Measurements from ENCODE around the gene KIF17. TPM values are rescaled to one million over a fixed set of nuclear protein-coding genes. Genes with fewer than 3 reads are reported as not detected.

KIF17 gene
- total RNA-seq = 0.09 TPM in 1 of 2 replicates, not detected in the other

DNA sequence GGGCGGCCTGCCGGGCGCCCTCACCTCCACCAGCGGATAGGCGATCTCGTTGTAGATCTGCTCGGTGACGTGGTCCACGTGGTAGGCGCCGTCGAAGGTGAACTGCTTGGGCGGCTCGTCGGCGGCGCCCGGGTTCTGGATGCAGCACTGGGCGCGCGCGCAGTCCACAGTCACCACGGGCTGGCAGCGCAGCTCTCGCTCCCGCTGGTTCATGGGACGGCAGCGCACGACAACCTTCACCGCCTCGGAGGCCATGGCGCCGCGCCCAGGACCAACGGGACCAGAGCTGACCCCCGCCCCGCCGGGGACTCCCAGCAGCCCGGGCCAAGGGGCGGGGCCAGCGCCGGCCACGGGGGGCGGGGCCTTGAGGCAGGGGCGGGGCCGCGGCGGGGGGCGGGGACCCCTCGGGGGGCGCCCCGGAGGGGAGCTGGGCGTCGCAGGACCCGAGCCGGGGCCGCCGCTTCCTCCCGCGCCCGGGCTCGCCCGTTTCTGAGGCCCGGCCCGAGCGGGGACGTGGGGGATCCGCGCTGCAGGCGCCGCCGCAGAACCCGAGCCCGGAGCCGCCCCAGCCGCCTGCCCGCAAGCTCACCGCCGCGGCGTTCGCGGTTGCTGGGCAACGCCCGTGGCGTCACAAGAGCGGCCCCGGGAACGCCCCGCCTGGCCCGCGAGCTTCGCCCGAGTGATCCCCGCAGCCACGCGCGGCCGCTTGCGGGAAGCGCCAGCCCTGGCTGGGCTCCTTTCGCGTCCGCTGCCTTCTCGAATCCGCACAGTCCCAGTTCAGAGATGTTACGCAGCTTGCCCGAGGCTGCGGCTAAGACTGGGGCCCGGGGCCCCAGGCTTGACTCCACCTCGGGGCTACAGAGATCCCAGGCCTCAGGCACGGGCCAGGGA, at the start of gene KIF17:
KIF17 (minus strand) TSS at position 556 of the 891 bp plus-strand sequence; CDS start at position 255, 301 bp downstream.
- Mint-ChIP-seq H3K9me3 (no peaks in the 10 kb centered on the region), H3K4me3 (ENCODE audit: low read depth) (peak within 1 kb of the TSS; percentile 56), H3K27ac (no peak within 1 kb of the TSS), H3K36me3 (ENCODE audit: low read depth) (no peaks in the 10 kb centered on the region), H3K27me3 (ENCODE audit: low read depth) (peaks cover 43% of the 10 kb centered on the region), H3K4me1 (ENCODE audit: low read depth) (peaks cover 2% of the 10 kb centered on the region)
- DNase-seq (ENCODE audit: low spot score) = peak; percentile 65
- intact Hi-C loops (cut with micrococcal nuclease) = no loop called here

DNA sequence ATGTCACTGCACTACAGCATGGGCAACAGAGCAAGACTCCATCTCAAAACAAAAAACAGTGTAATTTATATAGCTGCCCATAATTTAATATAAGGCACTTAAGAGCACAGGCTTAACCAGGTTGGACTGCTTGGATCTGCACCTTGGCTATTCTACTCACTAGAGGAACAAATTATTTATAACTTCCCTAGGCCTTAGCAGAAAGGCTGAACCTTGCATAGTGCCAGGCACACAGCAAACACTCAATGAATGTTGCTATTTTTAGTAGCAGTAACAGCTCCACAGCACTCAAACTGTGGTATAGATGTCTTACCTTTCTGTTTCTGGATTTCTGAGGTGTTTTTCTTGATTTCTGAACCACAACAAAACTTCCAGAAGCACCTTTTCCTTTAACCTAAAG, 49.5 kb upstream of the KIF17 start:
- no peaks in the 10 kb centered on the region for H3K4me1 Mint-ChIP-seq (ENCODE audit: low read depth)
- no peaks in the 10 kb centered on the region for H3K9me3 Mint-ChIP-seq
- no peak overlapping the region for H3K27ac Mint-ChIP-seq
- H3K27me3 Mint-ChIP-seq (ENCODE audit: low read depth) = no peaks in the 10 kb centered on the region
- intact Hi-C loops (cut with micrococcal nuclease) = no loop called here
- peaks cover 80% of the 10 kb centered on the region for H3K36me3 Mint-ChIP-seq (ENCODE audit: low read depth)
- H3K4me3 Mint-ChIP-seq (ENCODE audit: low read depth) = no peak overlapping the region
- DNase-seq (ENCODE audit: low spot score) = no peak

DNA sequence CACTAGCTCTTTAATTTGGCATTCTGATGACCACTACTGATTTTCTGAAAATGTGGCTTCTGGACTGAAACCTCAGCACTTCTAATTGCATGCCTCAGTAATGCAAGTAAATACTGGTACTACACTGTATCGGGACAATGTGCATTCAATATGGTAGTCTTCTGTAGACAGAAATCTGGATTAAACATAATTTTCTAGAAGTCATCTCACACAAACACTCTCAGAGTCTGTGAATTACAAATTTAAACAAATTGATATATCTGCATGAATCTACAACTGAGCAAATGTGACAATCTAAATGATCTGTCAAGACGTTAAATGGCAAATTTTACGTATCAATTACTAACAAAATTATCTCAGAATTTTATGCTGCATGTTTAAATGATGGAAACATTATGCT, 45.6 kb upstream of the KIF17 start:
- Mint-ChIP-seq H3K9me3 (no peaks in the 10 kb centered on the region), H3K27me3 (ENCODE audit: low read depth) (no peaks in the 10 kb centered on the region), H3K4me3 (ENCODE audit: low read depth) (no peak overlapping the region), H3K27ac (no peak overlapping the region), H3K4me1 (ENCODE audit: low read depth) (no peaks in the 10 kb centered on the region), H3K36me3 (ENCODE audit: low read depth) (peaks cover 80% of the 10 kb centered on the region)
- intact Hi-C loops (cut with micrococcal nuclease) = no loop called here
- no peak for DNase-seq (ENCODE audit: low spot score)

DNA sequence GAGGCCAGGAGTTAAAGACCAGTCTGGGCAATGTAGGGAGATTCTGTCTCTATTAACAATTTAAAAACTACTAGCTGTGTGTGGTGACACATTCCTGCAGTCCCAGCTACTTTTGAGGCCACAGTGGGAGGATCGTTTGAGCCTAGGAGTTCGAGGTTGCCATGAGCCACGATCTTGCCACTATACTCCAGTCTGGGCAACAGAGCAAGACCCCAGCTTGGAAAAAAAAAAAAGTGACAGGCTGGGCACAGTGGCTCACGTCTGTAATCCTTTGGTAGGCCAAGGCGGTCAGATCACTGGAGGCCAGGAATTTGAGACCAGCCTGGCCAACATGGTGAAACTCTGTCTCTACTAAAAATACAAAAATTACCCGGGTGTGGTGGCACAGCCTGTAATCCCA, 42.5 kb upstream of the KIF17 start:
- no peak overlapping the region for H3K27ac Mint-ChIP-seq
- no peak overlapping the region for H3K4me3 Mint-ChIP-seq (ENCODE audit: low read depth)
- H3K36me3 Mint-ChIP-seq (ENCODE audit: low read depth) = peaks cover 78% of the 10 kb centered on the region
- H3K9me3 Mint-ChIP-seq = no peaks in the 10 kb centered on the region
- no peaks in the 10 kb centered on the region for H3K27me3 Mint-ChIP-seq (ENCODE audit: low read depth)
- intact Hi-C loops (cut with micrococcal nuclease) = no loop called here
- H3K4me1 Mint-ChIP-seq (ENCODE audit: low read depth) = no peaks in the 10 kb centered on the region
- DNase-seq (ENCODE audit: low spot score) = no peak

DNA sequence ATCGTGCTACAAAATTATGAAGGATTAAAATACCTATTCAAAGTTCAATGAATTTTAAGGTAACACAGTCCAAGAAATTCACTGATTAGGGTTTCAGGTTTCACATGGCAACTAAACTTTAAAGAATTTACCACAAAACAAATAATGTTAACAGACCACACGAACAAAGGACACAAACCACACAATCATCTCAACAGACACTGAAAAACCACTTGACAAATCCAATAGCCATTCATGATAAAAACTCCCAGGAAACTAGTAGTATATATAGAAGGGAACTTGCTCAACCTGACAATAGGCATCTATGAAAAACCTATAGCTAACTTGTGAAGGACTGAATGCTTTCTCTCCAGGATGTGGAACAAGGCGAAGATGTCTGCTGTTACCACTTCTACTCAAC, 35.8 kb upstream of the KIF17 start:
- Mint-ChIP-seq H3K27ac (no peak overlapping the region), H3K4me3 (ENCODE audit: low read depth) (no peak overlapping the region), H3K27me3 (ENCODE audit: low read depth) (no peaks in the 10 kb centered on the region), H3K9me3 (no peaks in the 10 kb centered on the region), H3K4me1 (ENCODE audit: low read depth) (peaks cover 3% of the 10 kb centered on the region), H3K36me3 (ENCODE audit: low read depth) (peaks cover 54% of the 10 kb centered on the region)
- no peak for DNase-seq (ENCODE audit: low spot score)
- intact Hi-C loops (cut with micrococcal nuclease) = no loop called here

DNA sequence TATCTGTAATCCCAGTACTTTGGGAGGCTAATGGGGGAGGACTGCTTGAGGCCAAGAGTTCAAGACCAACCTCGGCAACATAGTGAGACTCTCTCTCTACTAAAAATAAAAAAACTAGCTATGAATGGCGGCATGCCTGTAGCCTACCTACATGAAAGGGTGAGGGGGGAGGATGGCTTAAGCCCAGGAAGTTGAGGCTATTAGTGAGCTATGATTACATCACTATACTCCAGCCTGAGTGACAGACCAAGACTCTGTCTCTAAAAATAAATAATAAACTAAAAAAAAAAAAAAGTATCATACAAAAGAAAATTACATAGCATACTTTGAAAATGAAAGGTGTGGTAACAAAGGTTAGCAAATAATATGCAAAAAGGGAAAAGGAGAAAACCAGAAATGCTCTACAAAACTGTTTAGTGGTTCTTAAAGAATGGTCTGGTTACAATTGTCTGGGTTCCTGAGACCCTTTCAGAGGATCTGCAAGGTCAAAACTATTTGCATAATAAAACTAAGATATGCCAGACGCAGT, 33.7 kb upstream of the KIF17 start:
- Mint-ChIP-seq H3K27ac (no peak overlapping the region), H3K4me3 (ENCODE audit: low read depth) (no peak overlapping the region), H3K27me3 (ENCODE audit: low read depth) (no peaks in the 10 kb centered on the region), H3K4me1 (ENCODE audit: low read depth) (peaks cover 3% of the 10 kb centered on the region), H3K9me3 (no peaks in the 10 kb centered on the region), H3K36me3 (ENCODE audit: low read depth) (peaks cover 61% of the 10 kb centered on the region)
- no peak for DNase-seq (ENCODE audit: low spot score)
- intact Hi-C loops (cut with micrococcal nuclease) = no loop called here

DNA sequence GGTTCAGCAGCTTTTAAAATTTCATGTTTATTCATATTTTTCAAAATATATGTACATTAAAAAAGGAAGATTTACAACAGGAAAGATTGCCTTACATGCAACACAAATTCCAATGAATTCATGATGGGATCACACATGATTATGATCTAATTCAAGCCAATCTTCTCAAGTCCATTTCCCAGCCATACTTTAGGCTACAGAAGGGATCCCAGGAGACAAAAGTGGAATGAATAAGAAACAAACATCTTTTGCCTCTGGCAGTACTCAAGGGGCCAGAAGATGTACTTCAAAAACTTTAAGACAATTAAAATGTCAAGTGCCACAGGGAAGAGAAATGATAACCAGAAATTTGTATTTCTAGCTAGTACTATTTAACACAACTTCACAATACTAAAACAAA, 24.9 kb upstream of the KIF17 start:
- Mint-ChIP-seq H3K36me3 (ENCODE audit: low read depth) (peaks cover 73% of the 10 kb centered on the region), H3K27me3 (ENCODE audit: low read depth) (no peaks in the 10 kb centered on the region), H3K4me3 (ENCODE audit: low read depth) (no peak overlapping the region), H3K27ac (no peak overlapping the region), H3K4me1 (ENCODE audit: low read depth) (peaks cover 2% of the 10 kb centered on the region), H3K9me3 (no peaks in the 10 kb centered on the region)
- no peak for DNase-seq (ENCODE audit: low spot score)
- intact Hi-C loops (cut with micrococcal nuclease) = no loop called here

DNA sequence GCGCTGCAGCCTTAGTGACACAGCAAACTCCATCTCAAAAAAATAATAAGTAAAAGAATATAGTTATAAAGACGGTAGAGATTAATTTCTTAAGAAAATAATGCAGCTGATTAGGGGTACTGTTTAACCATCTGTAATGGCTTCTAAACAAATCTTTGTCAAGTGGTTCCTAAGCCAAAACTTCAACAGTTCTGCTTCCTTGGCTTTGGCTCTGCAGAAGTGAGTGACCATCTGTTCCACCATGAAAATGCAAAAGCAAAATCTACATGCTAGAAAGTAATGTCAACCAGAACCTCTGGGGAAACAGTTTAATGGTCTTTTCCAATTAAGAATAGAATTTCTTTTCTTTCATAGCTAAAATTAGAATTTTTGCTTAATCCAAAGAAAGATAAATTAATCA, 23.0 kb upstream of the KIF17 start:
- Mint-ChIP-seq H3K9me3 (no peaks in the 10 kb centered on the region), H3K36me3 (ENCODE audit: low read depth) (peaks cover 69% of the 10 kb centered on the region), H3K27ac (no peak overlapping the region), H3K4me1 (ENCODE audit: low read depth) (peaks cover 2% of the 10 kb centered on the region), H3K27me3 (ENCODE audit: low read depth) (no peaks in the 10 kb centered on the region), H3K4me3 (ENCODE audit: low read depth) (no peak overlapping the region)
- intact Hi-C loops (cut with micrococcal nuclease) = no loop called here
- no peak for DNase-seq (ENCODE audit: low spot score)

DNA sequence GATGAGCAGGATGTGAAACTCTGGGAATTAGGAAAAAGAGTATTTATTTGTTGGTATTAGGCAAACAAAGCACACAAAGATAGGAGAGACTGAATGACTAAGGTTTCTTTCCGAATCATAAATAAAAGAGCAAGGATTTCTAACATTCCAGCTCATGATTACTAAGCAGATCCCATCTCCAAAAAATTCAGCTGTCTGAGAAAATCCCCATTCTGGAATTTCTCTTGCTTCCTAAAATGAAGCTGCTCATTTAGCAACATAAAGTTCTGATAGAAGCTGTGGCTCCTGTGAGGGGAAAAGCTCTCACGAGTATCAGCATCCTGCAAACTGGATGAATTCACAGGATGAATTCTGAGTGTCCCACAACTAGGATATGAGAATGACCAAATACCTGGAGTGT, 21.4 kb upstream of the KIF17 start:
- intact Hi-C loops (cut with micrococcal nuclease) = no loop called here
- no peak overlapping the region for H3K27ac Mint-ChIP-seq

DNA sequence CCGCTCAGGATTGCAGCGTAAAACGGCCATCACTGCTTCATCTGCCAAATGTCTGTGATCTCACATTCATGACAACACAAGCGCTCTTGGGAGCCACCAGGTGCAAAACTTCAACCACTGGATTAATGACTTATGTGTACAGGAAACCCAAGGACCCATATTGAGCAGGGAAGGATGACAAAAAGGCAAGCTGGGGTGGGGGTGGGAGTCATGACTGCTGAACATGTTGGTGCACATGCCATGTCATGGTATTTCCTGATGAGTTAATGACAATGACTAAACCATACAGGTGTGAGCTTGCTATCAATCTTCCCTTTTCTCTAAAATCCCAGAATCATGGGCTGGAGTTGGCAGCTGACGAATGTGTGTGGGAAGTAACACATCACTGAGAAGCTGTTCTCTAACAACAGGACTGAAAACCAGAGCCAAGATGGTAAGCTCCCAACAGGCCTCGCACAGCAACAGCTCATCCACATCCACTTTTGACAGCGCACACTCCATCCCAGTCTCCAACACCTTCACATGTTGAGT, 17.8 kb upstream of the KIF17 start:
- intact Hi-C loops (cut with micrococcal nuclease) = no loop called here
- Mint-ChIP-seq H3K27me3 (ENCODE audit: low read depth) (peaks cover 13% of the 10 kb centered on the region), H3K4me1 (ENCODE audit: low read depth) (peaks cover 11% of the 10 kb centered on the region), H3K4me3 (ENCODE audit: low read depth) (no peak overlapping the region), H3K27ac (no peak overlapping the region), H3K9me3 (no peaks in the 10 kb centered on the region), H3K36me3 (ENCODE audit: low read depth) (peaks cover 37% of the 10 kb centered on the region)
- DNase-seq (ENCODE audit: low spot score) = no peak

More for the DNA sequence above, 21.4 kb upstream of the KIF17 start:
- Mint-ChIP-seq H3K4me3 (ENCODE audit: low read depth) (no peak overlapping the region), H3K4me1 (ENCODE audit: low read depth) (peaks cover 2% of the 10 kb centered on the region), H3K9me3 (no peaks in the 10 kb centered on the region), H3K27me3 (ENCODE audit: low read depth) (no peaks in the 10 kb centered on the region), H3K36me3 (ENCODE audit: low read depth) (peaks cover 58% of the 10 kb centered on the region)
- DNase-seq (ENCODE audit: low spot score) = no peak

DNA sequence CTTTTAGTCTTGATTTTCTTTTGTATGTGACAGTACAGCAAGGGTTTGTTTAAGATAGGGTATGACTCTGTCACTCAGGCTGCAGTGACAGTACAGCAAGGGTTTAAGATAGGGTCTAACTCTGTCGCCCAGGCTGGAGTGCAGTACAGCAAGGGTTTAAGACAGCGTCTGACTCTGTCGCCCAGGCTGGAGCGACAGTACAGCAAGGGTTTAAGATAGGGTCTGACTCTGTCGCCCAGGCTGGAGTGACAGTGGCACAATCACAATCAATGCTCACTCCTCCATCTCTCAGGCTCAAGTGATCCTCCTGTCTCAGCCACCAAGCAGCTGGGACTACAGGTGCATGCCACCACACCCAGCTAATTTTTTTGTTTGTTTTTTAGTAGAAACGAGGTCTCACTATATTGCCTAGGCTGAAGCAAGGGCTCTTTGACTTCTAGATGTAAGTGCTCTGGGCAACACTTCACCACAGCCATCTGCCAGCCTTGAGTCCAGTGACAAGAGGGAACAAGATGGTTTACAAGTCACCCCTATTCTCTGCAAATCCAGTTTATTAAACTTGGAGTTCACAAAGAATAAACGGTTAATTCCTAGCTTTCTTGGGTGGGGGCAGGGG, 15.7 kb upstream of the KIF17 start:
- Mint-ChIP-seq H3K27ac (no peak overlapping the region), H3K36me3 (ENCODE audit: low read depth) (peaks cover 25% of the 10 kb centered on the region), H3K4me3 (ENCODE audit: low read depth) (peak overlapping the region; percentile 84), H3K27me3 (ENCODE audit: low read depth) (peaks cover 32% of the 10 kb centered on the region), H3K9me3 (no peaks in the 10 kb centered on the region), H3K4me1 (ENCODE audit: low read depth) (peaks cover 11% of the 10 kb centered on the region)
- intact Hi-C loops (cut with micrococcal nuclease) = loop anchor here (2.0 kb wide), 1 partner anchor 53 kb away; the partner anchor contains the start of gene HP1BP3
- DNase-seq (ENCODE audit: low spot score) = no peak

DNA sequence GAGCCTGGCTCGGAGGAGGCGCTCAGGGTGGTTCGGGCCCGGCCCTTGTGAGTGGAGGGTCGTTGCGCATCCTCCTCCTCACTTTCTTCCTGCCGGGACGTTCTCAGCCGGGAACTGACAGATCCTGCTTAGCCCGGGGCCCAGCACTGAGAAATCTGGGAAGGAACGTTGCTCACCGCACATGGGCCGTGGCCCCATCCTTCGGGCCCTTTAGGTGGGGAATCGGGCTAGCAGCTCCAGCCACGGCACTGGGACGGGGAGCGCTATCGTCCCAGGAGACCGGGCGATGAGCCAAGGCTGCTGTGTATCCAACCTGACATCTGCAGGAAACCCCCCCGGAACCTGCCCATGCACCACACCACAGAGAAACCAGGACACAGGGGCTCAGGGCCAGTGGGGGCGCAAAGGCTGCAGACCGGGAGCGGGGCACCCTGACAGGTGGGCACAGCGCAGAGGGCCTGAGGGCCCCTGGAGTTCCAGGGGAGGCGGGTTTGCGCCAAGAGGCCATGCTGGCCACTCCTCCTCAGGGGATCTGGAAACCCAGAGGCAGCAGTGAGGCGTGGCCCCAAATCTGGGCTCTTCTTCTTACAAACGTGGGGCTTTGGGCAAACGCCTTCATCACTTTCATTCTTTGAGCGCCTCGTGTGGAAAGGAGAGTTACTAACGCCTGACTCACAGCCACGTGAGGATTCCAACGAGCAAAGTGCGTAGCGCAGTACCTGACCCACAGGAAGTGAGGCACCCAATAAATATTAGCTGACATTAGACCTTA, 15.0 kb upstream of the KIF17 start, which contains the start of gene SH2D5:
SH2D5 (minus strand) TSS at position 116 of the 772 bp plus-strand sequence. CDS start 4,659 bp downstream, outside the sequence.
- Mint-ChIP-seq H3K4me3 (ENCODE audit: low read depth) (peak within 1 kb of the TSS; percentile 84), H3K4me1 (ENCODE audit: low read depth) (peaks cover 11% of the 10 kb centered on the region), H3K9me3 (no peaks in the 10 kb centered on the region), H3K36me3 (ENCODE audit: low read depth) (peaks cover 19% of the 10 kb centered on the region), H3K27ac (no peak within 1 kb of the TSS), H3K27me3 (ENCODE audit: low read depth) (peaks cover 37% of the 10 kb centered on the region)
- peak; percentile 60 for DNase-seq (ENCODE audit: low spot score)
- intact Hi-C loops (cut with micrococcal nuclease) = loop anchor here (2.0 kb wide), 1 partner anchor 54 kb away; the partner anchor contains the start of gene HP1BP3

Measured in activated T-helper 2 cell treated with anti-CD3 and anti-CD28 coated beads, Interferon-gamma antibody, Interleukin-2, Interleukin-4, amounts not matched to agents 10 μg/mL and 5 μg/mL and 100 μg/mL, durations not matched to agents 14 hours and 24 hours and 36 hours (primary cell).